Hepatocyte (in vitro differentiated cells): ENCODE results near the gene KCTD10. TPM values are rescaled to one million over a fixed set of nuclear protein-coding genes. Genes with fewer than 3 reads are reported as not detected.

Source experiments
- DNase-seq: peaks from one replicate; pipeline ENCODE4 v3.0.0-alpha.2; 2016; ENCODE audit warnings: low spot score
- H2AFZ ChIP-seq: fragments of 200-600 bp; sonication (generic); 2 replicates; pipeline ENCODE4 v1.6.0; 2016; ENCODE audit warnings: antibody characterized with exemption, mild to moderate bottlenecking
- H3K27ac ChIP-seq: fragments of 200-600 bp; sonication (generic); 2 replicates; pipeline ENCODE4 v1.5.1; 2016; ENCODE audit warnings: mild to moderate bottlenecking
- H3K27me3 ChIP-seq: fragments of 200-600 bp; sonication (generic); 2 replicates; pipeline ENCODE4 v1.6.1; 2016
- H3K36me3 ChIP-seq: fragments of 200-600 bp; sonication (generic); replicated peaks from 2 replicates; pipeline ENCODE4 v1.5.1; 2016; ENCODE audit warnings: low read depth; ENCODE audit not compliant: insufficient read depth
- H3K4me1 ChIP-seq: fragments of 200-600 bp; sonication (generic); 2 replicates; pipeline ENCODE4 v1.5.1; 2016; ENCODE audit warnings: mild to moderate bottlenecking, moderate library complexity; ENCODE audit not compliant: insufficient read depth
- H3K4me2 ChIP-seq: fragments of 200-600 bp; sonication (generic); 2 replicates; pipeline ENCODE4 v1.6.0; 2016
- H3K4me3 ChIP-seq: fragments of 200-600 bp; sonication (generic); 2 replicates; pipeline ENCODE4 v1.5.1; 2016; ENCODE audit warnings: mild to moderate bottlenecking
- H3K79me2 ChIP-seq: fragments of 200-600 bp; sonication (generic); 2 replicates; pipeline ENCODE4 v1.6.0; 2017; ENCODE audit warnings: mild to moderate bottlenecking
- H3K9me2 ChIP-seq: fragments of 200-600 bp; sonication (generic); replicated peaks from 2 replicates; pipeline ENCODE4 v1.6.0; 2017; ENCODE audit warnings: mild to moderate bottlenecking; ENCODE audit not compliant: insufficient read depth
- H3K9me3 ChIP-seq: fragments of 200-600 bp; sonication (generic); 2 replicates; pipeline ENCODE4 v1.5.1; 2016; ENCODE audit warnings: low read depth, mild to moderate bottlenecking
- H4K20me1 ChIP-seq: fragments of 200-600 bp; sonication (generic); 2 replicates; pipeline ENCODE4 v1.6.0; 2016; ENCODE audit warnings: mild to moderate bottlenecking; ENCODE audit not compliant: insufficient read depth, poor library complexity, severe bottlenecking
- EZH2 ChIP-seq: fragments of 200-600 bp; sonication (generic); IDR thresholded peaks from 2 replicates; pipeline ENCODE4 v1.6.1; 2016; ENCODE audit warnings: antibody characterized with exemption, mild to moderate bottlenecking, borderline replicate concordance
- EZH2phosphoT487 ChIP-seq: fragments of 200-600 bp; sonication (generic); IDR thresholded peaks from one replicate; pipeline ENCODE4 v1.6.1; 2018; ENCODE audit warnings: antibody characterized with exemption, mild to moderate bottlenecking, low read depth, moderate library complexity; ENCODE audit not compliant: unreplicated experiment, severe bottlenecking
- WGBS: methylation state at CpG from one replicate; pipeline ENCODE4 v1.1.6; 2016; ENCODE audit warnings: low lambda C conversion rate; ENCODE audit errors: missing lambda C conversion rate; 5-methylcytosine and 5-hydroxymethylcytosine counted together
- polyA plus RNA-seq: library from polyadenylated mRNA; unstranded; fragments of >200 nt; fragmentation: Nextera tagmentation; extraction: Ambion mirVana; gene quantifications from 2 replicates; pipeline ENCODE4 v1.2.1, GENCODE V29; 2016
- total RNA-seq: library from RNA; depleted of rRNA; stranded (reverse); fragments of >200 nt; gene quantifications from 2 replicates; pipeline ENCODE4 v1.2.3, GENCODE V29; 2014
- TF ChIP-seq, protein P1 (sequence below): fragments of 200-600 bp; sonication (generic); IDR thresholded peaks from 2 replicates; pipeline ENCODE4 v1.5.1; 2016; ENCODE audit warnings: antibody characterized with exemption, mild to moderate bottlenecking; ENCODE audit not compliant: poor library complexity

The KCTD10 gene
- total and polyA plus RNA-seq, 2 experiments from 2014 or later = 29.4 to 29.7 TPM

- peak overlapping the region; percentile 95 for H3K27ac ChIP-seq
- H3K79me2 ChIP-seq = peaks cover 73% of the 10 kb centered on the region
- peaks cover 5% of the 10 kb centered on the region for H4K20me1 ChIP-seq
- H3K9me2 ChIP-seq = no peaks in the 10 kb centered on the region
- H3K9me3 ChIP-seq = no peaks in the 10 kb centered on the region
- H3K4me1 ChIP-seq = peaks cover 51% of the 10 kb centered on the region
- H3K27me3 ChIP-seq = no peaks in the 10 kb centered on the region
- peak overlapping the region; percentile 67 for H3K4me2 ChIP-seq
- no peak overlapping the region for H2AFZ ChIP-seq
- WGBS = 71% methylated on average over 13 of the region's 13 CpGs
- H3K36me3 ChIP-seq = no peaks in the 10 kb centered on the region
- H3K4me3 ChIP-seq = no peak overlapping the region
- DNase-seq = peak; percentile 83
- TF ChIP-seq, protein P1, sequence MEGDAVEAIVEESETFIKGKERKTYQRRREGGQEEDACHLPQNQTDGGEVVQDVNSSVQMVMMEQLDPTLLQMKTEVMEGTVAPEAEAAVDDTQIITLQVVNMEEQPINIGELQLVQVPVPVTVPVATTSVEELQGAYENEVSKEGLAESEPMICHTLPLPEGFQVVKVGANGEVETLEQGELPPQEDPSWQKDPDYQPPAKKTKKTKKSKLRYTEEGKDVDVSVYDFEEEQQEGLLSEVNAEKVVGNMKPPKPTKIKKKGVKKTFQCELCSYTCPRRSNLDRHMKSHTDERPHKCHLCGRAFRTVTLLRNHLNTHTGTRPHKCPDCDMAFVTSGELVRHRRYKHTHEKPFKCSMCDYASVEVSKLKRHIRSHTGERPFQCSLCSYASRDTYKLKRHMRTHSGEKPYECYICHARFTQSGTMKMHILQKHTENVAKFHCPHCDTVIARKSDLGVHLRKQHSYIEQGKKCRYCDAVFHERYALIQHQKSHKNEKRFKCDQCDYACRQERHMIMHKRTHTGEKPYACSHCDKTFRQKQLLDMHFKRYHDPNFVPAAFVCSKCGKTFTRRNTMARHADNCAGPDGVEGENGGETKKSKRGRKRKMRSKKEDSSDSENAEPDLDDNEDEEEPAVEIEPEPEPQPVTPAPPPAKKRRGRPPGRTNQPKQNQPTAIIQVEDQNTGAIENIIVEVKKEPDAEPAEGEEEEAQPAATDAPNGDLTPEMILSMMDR = no peak
- TF ChIP-seq EZH2phosphoT487 (no peak), EZH2 (no peak)
Measured at GRCh38 chr12:109461846-109462756, 15.0 kb downstream of the KCTD10 start.

DNA sequence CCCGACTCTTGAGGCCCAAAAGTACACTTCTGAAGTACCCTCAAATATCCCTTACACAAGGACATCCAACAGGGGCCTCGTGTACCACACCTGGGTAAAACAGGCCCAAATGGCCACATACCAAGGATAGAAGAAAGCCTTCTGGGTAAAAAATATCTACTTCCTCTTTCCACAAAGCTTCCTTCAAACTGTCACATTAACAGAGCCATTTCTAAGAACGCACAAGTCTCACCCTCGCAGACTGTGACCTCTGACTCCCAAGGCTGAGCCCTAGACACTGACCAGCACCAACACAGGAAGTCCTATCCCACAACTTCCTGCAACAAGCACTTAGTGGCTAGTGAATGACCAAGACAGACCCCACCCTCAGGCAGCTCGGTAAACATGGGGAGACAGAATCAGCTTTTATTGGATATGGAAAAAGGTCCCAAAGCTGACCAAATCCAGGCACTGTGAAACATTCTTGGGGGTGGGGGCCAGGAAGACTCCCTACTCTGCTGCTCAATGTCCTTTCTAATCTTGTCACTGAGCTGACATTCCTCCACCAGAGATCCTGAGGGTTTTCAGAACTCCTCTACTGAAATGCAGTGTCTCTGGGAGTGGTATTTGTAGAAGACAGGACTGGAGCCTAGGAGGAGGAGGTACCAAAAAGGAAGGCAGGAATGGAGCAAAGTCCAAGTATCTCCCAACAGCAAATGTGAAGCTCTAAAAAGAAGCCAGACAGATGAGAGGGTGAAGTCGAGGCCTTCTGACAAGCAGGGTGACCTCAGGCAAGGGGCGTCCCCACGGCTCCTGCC is 15.9 kb downstream of the KCTD10 start:
- Histone ChIP-seq H3K9me2 (no peaks in the 10 kb centered on the region), H3K27me3 (no peaks in the 10 kb centered on the region), H3K9me3 (no peaks in the 10 kb centered on the region), H3K4me1 (peaks cover 51% of the 10 kb centered on the region), H3K79me2 (peaks cover 73% of the 10 kb centered on the region), H3K4me3 (no peak overlapping the region), H3K27ac (peak overlapping the region; percentile 95), H4K20me1 (no peaks in the 10 kb centered on the region), H3K4me2 (peak overlapping the region; percentile 67), H2AFZ (no peak overlapping the region), H3K36me3 (no peaks in the 10 kb centered on the region)
- peak; percentile 26 for DNase-seq
- TF ChIP-seq, protein P1 = no peak
- TF ChIP-seq EZH2phosphoT487 (no peak), EZH2 (no peak)
- 58% methylated on average over 8 of the region's 8 CpGs for WGBS

- WGBS = 93% methylated on average over 13 of the region's 13 CpGs
- Histone ChIP-seq H3K4me3 (no peak overlapping the region), H4K20me1 (no peaks in the 10 kb centered on the region), H3K27me3 (no peaks in the 10 kb centered on the region), H3K4me1 (peaks cover 51% of the 10 kb centered on the region), H3K9me2 (no peaks in the 10 kb centered on the region), H3K4me2 (peak overlapping the region; percentile 67), H2AFZ (no peak overlapping the region), H3K79me2 (peaks cover 67% of the 10 kb centered on the region), H3K36me3 (no peaks in the 10 kb centered on the region), H3K9me3 (no peaks in the 10 kb centered on the region), H3K27ac (peak overlapping the region; percentile 95)
- DNase-seq = no peak
- TF ChIP-seq EZH2phosphoT487 (no peak), EZH2 (no peak)
- TF ChIP-seq, protein P1 = no peak
Measured at GRCh38 chr12:109460538-109460937, 16.6 kb downstream of the KCTD10 start.
